HG02678 (cell line): ENCODE results near the gene DGKQ.
"Not testable (repeated sequence)": the region's sequence is repeated elsewhere in the genome, so short reads cannot be mapped to it uniquely, and the experiment has no call there.

ENCODE experiments used
- ATAC-seq: cut with Tn5 transposase; IDR thresholded peaks from one replicate; pipeline ENCODE4 v1.9.1; 2021; ENCODE audit warnings: mild to moderate bottlenecking, moderate library complexity; ENCODE audit not compliant: unreplicated experiment

The DGKQ gene

GRCh38 chr4:1011022-1011665 lies 37.8 kb upstream of the DGKQ start, which contains the start of gene FGFRL1:
Gene FGFRL1 (plus strand): TSS chr4:1011626. CDS start chr4:1012486, 860 bp downstream.
- ATAC-seq: peak; percentile 42

DNA sequence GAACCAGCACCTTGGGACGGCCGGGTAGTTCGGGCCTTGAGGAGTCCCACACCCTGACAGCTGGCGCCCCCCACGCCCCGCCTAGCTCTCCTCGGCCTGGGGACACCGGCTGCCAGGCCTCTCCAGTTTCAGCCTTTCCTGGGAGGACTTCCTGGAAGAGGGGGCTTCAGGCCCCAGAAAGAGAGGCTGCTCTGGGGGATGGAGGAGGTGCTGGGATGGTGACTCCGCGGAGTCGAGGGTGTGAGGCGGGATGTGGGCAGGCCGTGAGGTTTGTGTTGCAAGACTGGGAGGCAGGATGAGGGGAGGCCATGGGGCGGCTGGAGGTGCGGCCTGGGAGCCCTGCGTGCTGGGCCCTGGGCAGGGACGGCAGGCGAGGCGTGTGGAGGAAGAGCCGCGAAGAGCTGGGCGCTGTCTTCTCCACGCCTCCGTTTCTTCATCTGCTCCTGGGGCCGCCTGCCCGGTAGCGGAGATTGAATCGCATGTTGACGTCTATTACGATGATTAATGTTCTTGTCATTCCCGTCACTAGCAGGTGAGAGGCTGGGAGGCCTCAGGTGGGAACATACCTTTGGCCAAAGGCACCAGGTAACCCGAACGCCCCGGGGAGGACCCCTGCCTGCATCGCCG lies 37.1 kb upstream of the DGKQ start:
- peak; percentile 1 for ATAC-seq

GRCh38 chr4:1009542-1010394 lies 36.4 kb upstream of the DGKQ start:
- ATAC-seq: peak; percentile 44

GRCh38 chr4:1008840-1009541 lies 35.6 kb upstream of the DGKQ start:
- ATAC-seq: peak; percentile 9

DNA sequence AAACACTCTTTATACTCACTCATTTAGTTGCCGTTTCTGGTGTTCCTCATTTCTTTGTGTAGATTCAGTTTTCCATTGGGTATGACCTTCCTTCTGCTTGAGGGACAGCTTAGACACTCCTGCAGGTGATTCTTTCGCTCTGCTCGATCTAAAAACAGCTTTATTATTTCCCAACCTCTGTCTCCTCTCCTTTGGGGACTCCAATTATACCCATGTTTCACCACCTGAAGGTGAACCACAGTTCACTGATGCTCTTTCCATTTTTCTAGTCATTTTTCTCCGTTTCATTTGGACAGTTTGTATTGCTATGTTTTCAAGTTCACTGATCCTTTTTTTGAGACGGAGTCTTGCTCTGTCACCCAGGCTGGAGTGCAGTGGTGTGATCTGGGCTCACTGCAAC lies 33.5 kb upstream of the DGKQ start:
- no peak for ATAC-seq

DNA sequence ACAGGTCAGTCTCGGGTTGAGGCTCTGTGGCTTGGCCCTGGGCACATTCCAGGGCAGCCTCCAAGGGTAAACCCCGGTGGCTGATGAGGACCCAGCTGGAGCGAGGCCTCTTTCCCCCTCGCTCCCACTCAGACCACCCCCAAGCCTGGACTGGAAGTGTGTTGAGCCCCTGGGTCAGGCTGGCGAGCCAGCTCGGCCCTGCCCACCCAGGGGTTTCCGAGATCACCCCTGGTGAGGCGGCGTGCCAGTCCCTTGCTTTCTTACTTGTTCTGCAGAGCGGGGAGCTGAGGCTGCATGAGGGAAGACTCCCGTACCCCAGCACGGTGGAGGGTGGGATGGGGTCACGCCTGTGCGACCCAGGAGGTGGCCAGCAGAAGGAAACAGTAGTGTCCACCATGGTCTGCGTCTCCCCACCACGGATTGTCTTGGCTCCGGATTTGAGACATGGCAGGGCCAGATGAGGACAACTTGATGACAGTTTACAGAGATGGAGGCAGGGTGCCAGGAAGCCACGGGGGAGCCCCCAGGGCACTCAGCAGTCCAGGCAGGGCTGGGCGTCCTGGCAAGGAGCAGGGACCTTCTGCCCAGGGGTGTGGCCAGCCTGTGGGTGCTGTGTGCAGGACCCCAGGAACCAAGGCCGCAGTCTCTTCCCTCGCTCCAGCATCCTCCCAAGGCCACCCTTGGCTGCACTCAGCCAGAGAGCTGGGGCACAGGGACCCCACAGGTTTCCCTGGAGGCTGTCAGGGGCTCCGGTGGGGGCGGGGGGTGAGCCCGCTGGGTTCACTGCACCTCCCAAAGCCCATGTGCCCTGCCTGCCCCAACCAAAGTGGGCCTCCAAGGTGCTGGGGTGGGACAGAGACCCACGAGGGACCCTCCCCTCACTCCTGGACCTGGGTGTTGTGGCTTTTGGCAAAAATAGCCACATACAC lies 31.5 kb upstream of the DGKQ start:
- ATAC-seq: no peak

GRCh38 chr4:1004071-1004418 lies 30.7 kb upstream of the DGKQ start:
- ATAC-seq: no peak

- ATAC-seq: no peak
Measured at GRCh38 chr4:1003271-1004070, 30.1 kb upstream of the DGKQ start.

DNA sequence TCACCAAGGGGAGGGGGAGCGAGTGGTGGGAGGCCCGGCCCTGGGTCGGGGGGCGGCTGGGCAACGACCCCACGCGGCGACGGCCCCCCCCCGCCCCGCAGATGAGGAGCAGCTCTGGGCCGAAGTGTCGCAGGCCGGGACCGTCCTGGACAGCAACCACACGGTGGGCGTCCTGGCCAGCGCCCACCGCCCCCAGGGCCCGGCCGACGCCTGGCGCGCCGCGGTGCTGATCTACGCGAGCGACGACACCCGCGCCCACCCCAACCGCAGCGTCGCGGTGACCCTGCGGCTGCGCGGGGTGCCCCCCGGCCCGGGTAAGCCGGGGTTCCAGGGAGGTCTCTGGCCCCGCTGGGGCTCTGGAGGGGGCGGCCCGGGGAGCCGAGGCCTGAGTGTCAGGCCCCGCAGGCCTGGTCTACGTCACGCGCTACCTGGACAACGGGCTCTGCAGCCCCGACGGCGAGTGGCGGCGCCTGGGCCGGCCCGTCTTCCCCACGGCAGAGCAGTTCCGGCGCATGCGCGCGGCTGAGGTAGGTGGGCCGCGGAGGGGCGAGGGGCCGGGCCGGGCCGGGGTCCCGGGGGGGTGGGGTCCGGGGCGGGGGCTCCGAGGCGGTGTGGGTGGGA lies 29.4 kb upstream of the DGKQ start:
- no peak for ATAC-seq

GRCh38 chr4:1002131-1002630 lies 28.8 kb upstream of the DGKQ start:
- no peak for ATAC-seq

DNA sequence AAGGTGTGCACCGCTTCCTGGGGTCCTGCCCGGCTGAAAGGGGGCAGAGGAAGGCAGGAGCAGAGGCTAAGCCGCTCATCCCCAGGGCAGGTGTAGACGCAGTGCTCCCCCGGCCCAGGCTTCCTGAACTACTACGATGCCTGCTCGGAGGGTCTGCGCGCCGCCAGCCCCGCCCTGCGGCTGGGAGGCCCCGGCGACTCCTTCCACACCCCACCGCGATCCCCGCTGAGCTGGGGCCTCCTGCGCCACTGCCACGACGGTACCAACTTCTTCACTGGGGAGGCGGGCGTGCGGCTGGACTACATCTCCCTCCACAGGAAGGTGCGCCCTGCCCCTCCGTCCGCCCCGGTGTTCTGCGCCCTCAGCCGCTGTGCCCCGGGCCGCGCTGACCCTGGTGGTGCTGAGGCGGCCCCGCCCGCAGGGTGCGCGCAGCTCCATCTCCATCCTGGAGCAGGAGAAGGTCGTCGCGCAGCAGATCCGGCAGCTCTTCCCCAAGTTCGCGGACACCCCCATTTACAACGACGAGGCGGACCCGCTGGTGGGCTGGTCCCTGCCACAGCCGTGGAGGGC lies 28.3 kb upstream of the DGKQ start:
- ATAC-seq: no peak

GRCh38 chr4:1000686-1001260 lies 27.4 kb upstream of the DGKQ start:
- ATAC-seq: no peak

- ATAC-seq: no peak
Measured at GRCh38 chr4:999882-1000425, 26.6 kb upstream of the DGKQ start.

DNA sequence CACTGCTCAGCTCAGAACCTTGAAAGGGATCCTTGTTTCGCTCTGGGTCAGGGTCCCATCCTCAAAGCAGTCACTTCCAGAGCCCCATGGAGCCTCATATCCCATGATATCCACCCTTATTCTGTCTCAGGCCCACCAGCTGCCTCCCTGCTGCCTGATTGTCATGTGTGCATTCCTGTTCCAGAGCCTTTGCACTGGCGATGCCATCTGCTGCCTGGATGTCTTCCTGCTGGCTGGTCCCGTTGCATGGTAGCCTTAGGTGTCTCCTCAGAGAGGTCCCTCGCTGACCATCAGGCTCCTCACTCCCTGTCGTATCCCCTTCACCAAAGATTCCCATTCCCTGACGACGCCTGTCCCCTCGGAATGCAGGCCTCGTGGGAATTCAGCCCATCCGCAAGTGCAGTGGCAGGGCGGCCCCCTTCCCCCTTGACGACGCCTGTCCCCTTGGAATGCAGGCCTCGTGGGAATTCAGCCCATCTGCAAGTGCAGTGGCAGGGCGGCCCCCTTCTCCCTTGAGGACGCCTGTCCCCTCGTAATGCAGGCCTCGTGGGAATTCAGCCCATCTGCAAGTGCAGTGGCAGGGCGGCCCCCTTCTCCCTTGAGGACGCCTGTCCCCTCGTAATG lies 26.0 kb upstream of the DGKQ start:
- not testable (repeated sequence) for ATAC-seq

DNA sequence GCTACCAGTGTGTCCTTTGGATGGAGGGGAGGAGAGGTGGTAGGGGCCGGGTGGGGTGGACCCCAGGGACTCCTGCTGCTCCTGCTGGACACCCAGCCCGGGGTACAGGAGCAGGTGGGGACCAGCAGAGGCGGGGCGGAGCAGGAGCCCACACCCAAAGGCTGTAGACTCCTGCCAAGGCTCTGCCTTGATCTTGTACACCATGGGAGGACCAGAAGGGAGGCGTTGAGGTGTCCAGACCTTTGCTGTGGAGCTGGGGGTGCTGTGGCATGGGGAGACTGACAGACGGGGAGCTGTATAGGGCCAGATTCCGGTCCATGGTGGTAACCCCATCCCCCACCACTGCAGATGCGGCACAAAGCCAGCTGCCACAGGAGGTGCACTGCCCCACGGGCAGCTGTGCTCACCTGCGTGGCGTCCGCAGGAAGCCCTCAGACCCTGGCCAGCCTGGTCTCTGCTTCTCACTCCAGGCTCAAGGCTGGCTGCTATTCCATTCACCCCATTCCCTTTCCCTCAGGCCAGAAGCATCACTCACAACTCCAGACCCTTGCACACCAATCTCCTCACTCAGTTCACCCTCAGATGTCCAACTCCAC lies 24.8 kb upstream of the DGKQ start:
- ATAC-seq: no peak

- ATAC-seq: no peak
Measured at GRCh38 chr4:997375-998071, 24.2 kb upstream of the DGKQ start.
